Hematopoietic multipotent progenitor cell treated with erythropoietin and hydrocortisone succinate and interleukin-3 and kit ligand, for 6 days (in vitro differentiated cells): ENCODE data around the gene ITPR3.

Experiments used
- DNase-seq: peaks from one replicate; pipeline ENCODE4 v3.0.0-alpha.2; 2015

Gene ITPR3

GRCh38 chr6:33722103-33722623 is 101.0 kb downstream of the ITPR3 start:
- no peak for DNase-seq

- DNase-seq = no peak
Measured at GRCh38 chr6:33723371-33724085, 102.4 kb downstream of the ITPR3 start.

- DNase-seq = no peak
Measured at GRCh38 chr6:33724102-33725023, 103.2 kb downstream of the ITPR3 start.

GRCh38 chr6:33725222-33725621 is 104.1 kb downstream of the ITPR3 start:
- DNase-seq = no peak

GRCh38 chr6:33725891-33726673 is 105.0 kb downstream of the ITPR3 start:
- no peak for DNase-seq

- no peak for DNase-seq
Measured at GRCh38 chr6:33726696-33727095, 105.6 kb downstream of the ITPR3 start.

GRCh38 chr6:33727126-33727525 is 106.0 kb downstream of the ITPR3 start:
- no peak for DNase-seq

GRCh38 chr6:33727932-33728331 is 106.8 kb downstream of the ITPR3 start:
- DNase-seq = no peak

GRCh38 chr6:33728438-33728837 is 107.3 kb downstream of the ITPR3 start:
- no peak for DNase-seq

GRCh38 chr6:33729059-33729458 is 107.9 kb downstream of the ITPR3 start:
- DNase-seq = no peak

- DNase-seq = no peak
Measured at GRCh38 chr6:33730611-33731010, 109.5 kb downstream of the ITPR3 start.

GRCh38 chr6:33731035-33731434 is 109.9 kb downstream of the ITPR3 start:
- no peak for DNase-seq

GRCh38 chr6:33731751-33732282 is 110.7 kb downstream of the ITPR3 start:
- no peak for DNase-seq

- no peak for DNase-seq
Measured at GRCh38 chr6:33732385-33732784, 111.3 kb downstream of the ITPR3 start.

GRCh38 chr6:33732817-33733708 is 111.9 kb downstream of the ITPR3 start:
- no peak for DNase-seq

- DNase-seq = no peak
Measured at GRCh38 chr6:33733709-33734007, 112.5 kb downstream of the ITPR3 start.

GRCh38 chr6:33735216-33735615 is 114.1 kb downstream of the ITPR3 start:
- no peak for DNase-seq

GRCh38 chr6:33737267-33738026 is 116.3 kb downstream of the ITPR3 start:
- DNase-seq = no peak

- no peak for DNase-seq
Measured at GRCh38 chr6:33738153-33738552, 117.0 kb downstream of the ITPR3 start.

- no peak for DNase-seq
Measured at GRCh38 chr6:33738879-33739278, 117.8 kb downstream of the ITPR3 start.

GRCh38 chr6:33739571-33739970 is 118.4 kb downstream of the ITPR3 start:
- no peak for DNase-seq
